Measurements from ENCODE around the gene GRHL1. TPM values are rescaled to one million over a fixed set of nuclear protein-coding genes. Genes with fewer than 3 reads are reported as not detected.
A peak's percentile ranks its signal among the peaks of the same experiment; 100 is the strongest.

GRHL1 gene
- total RNA-seq, 6 experiments from 2014 or later, result 3.5 to 11.2 (median 6.2) TPM

GRCh38 chr2:9993488-9994165, 42.1 kb downstream of the GRHL1 start:
- WGBS (ENCODE audit: insufficient coverage, low coverage, low lambda C conversion rate, missing lambda C conversion rate), result 65% methylated on average over 6 of the region's 6 CpGs
- no peak overlapping the region for H3K4me3 ChIP-seq
- H3K27ac ChIP-seq, result peak overlapping the region in 1 of 3 donors; percentile 15
- no peak for TF ChIP-seq CTCF (IDR thresholded peaks at IDR 0.05)
- no peak for TF ChIP-seq POLR2A (IDR thresholded peaks at IDR 0.05)
- DNase-seq, result no peak
- no peaks in the 10 kb centered on the region for H3K9me3 ChIP-seq
- H3K36me3 ChIP-seq, result peaks cover 0 to 5% (median 3%) of the 10 kb centered on the region in 4 donors
- ATAC-seq, result no peak
- peaks cover 0 to 19% (median 9%) of the 10 kb centered on the region in 4 donors for H3K4me1 ChIP-seq
- no peaks in the 10 kb centered on the region for H3K27me3 ChIP-seq
- intact Hi-C loops (cut with DNase I), result no loop called here

- Histone ChIP-seq H3K4me1 (peaks cover 0 to 19% (median 9%) of the 10 kb centered on the region in 4 donors), H3K4me3 (no peak overlapping the region), H3K27ac (peak overlapping the region in 1 of 3 donors; percentile 40), H3K9me3 (no peaks in the 10 kb centered on the region), H3K36me3 (peaks cover 0 to 5% (median 3%) of the 10 kb centered on the region in 4 donors), H3K27me3 (no peaks in the 10 kb centered on the region)
- no peak for ATAC-seq
- intact Hi-C loops (cut with DNase I), result no loop called here
- DNase-seq, result no peak
- TF ChIP-seq CTCF (IDR thresholded peaks at IDR 0.05) (no peak), POLR2A (IDR thresholded peaks at IDR 0.05) (no peak)
- whole genome bisulfite sequencing (ENCODE audit: insufficient coverage, low coverage, low lambda C conversion rate, missing lambda C conversion rate), result 96% methylated on average over 11 of the region's 11 CpGs
These were observed 43.0 kb downstream of the GRHL1 start for GRCh38 chr2:9994462-9994861.

- 70% methylated on average over 5 of the region's 5 CpGs for WGBS (ENCODE audit: insufficient coverage, low coverage, low lambda C conversion rate, missing lambda C conversion rate)
- H3K27ac ChIP-seq, result no peak overlapping the region
- no peak for TF ChIP-seq POLR2A (IDR thresholded peaks at IDR 0.05)
- no peak for TF ChIP-seq CTCF (IDR thresholded peaks at IDR 0.05)
- no peaks in the 10 kb centered on the region for H3K9me3 ChIP-seq
- peak; percentile 28 to 61 (median 38) for ATAC-seq
- intact Hi-C loops (cut with DNase I), result no loop called here
- DNase-seq, result no peak
- peaks cover 0 to 5% (median 3%) of the 10 kb centered on the region in 4 donors for H3K36me3 ChIP-seq
- H3K27me3 ChIP-seq, result no peaks in the 10 kb centered on the region
- H3K4me1 ChIP-seq, result peaks cover 0 to 19% (median 9%) of the 10 kb centered on the region in 4 donors
- H3K4me3 ChIP-seq, result no peak overlapping the region
These were observed 43.6 kb downstream of the GRHL1 start for GRCh38 chr2:9995059-9995458.

GRCh38 chr2:9996321-9996720, 44.8 kb downstream of the GRHL1 start:
- H3K27ac ChIP-seq, result no peak overlapping the region
- DNase-seq (no peak), ATAC-seq (no peak)
- peaks cover 0 to 5% (median 3%) of the 10 kb centered on the region in 4 donors for H3K36me3 ChIP-seq
- no peaks in the 10 kb centered on the region for H3K27me3 ChIP-seq
- intact Hi-C loops (cut with DNase I), result no loop called here
- WGBS (ENCODE audit: insufficient coverage, low coverage, low lambda C conversion rate, missing lambda C conversion rate), result 78% methylated on average over 6 of the region's 7 CpGs
- H3K4me1 ChIP-seq, result peaks cover 0 to 11% (median 4%) of the 10 kb centered on the region in 4 donors
- no peak overlapping the region for H3K4me3 ChIP-seq
- no peak for TF ChIP-seq CTCF (IDR thresholded peaks at IDR 0.05)
- no peak for TF ChIP-seq POLR2A (IDR thresholded peaks at IDR 0.05)
- no peaks in the 10 kb centered on the region for H3K9me3 ChIP-seq
